GM12875 (cell line): ENCODE results near the gene NPR3.

Experiments
- H3K4me3 ChIP-seq: one replicate; pipeline ENCODE4 v1.5.1; 2011; ENCODE audit warnings: low read depth, low read length, control low read depth
- TF ChIP-seq, protein P1 (sequence below): IDR thresholded peaks from 2 replicates; pipeline ENCODE4 v1.5.1; 2011; ENCODE audit warnings: low read depth, mild to moderate bottlenecking, control low read depth, inconsistent platforms, low read length, moderate library complexity, borderline replicate concordance; ENCODE audit not compliant: insufficient read depth

Gene NPR3, protein sequence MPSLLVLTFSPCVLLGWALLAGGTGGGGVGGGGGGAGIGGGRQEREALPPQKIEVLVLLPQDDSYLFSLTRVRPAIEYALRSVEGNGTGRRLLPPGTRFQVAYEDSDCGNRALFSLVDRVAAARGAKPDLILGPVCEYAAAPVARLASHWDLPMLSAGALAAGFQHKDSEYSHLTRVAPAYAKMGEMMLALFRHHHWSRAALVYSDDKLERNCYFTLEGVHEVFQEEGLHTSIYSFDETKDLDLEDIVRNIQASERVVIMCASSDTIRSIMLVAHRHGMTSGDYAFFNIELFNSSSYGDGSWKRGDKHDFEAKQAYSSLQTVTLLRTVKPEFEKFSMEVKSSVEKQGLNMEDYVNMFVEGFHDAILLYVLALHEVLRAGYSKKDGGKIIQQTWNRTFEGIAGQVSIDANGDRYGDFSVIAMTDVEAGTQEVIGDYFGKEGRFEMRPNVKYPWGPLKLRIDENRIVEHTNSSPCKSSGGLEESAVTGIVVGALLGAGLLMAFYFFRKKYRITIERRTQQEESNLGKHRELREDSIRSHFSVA

DNA sequence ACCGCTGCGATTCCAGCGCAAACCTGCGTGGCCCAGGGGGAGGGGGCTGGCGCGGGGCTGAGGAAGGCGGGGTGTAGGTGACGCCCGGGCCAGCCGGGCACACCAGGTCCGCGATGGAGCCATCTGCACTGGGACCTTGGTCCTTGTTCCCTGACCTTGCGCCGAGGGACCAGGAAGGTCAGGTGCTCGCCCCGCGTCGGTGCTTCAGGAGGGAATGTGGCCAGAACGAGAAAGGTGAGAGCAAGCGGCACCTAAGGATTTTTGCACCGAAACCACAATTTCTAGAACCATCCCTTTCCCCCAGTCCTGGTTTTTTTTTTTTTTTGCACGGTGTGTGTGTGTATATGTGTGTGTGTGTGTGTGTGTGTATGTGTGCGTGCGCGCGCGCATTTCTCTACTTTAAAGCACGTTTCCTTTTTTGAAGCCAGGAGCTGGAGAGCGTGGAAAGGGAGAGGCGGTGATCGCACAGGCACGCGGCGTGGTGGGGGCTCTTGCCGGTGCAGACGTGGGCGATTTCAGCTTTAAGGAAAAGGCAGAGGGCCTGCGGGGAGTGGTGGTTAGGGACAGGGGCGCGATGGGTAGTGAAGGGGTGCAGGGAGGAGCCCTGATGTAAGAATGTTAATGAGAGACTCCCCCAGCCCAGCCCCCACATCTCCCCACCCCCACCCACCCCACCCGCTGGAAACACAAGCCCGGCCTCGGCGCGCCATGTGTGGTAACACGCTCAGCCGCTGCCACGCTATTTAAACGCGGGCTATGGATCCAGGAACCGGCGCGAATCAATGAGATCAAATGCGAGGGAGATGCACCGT is at the start of gene NPR3:
Gene NPR3, plus strand, starts transcription at position 772 of the 812 bp plus-strand sequence. CDS start 456 bp downstream, outside the sequence.
- peak within 1 kb of the TSS; percentile 46 for H3K4me3 ChIP-seq
- TF ChIP-seq, protein P1, sequence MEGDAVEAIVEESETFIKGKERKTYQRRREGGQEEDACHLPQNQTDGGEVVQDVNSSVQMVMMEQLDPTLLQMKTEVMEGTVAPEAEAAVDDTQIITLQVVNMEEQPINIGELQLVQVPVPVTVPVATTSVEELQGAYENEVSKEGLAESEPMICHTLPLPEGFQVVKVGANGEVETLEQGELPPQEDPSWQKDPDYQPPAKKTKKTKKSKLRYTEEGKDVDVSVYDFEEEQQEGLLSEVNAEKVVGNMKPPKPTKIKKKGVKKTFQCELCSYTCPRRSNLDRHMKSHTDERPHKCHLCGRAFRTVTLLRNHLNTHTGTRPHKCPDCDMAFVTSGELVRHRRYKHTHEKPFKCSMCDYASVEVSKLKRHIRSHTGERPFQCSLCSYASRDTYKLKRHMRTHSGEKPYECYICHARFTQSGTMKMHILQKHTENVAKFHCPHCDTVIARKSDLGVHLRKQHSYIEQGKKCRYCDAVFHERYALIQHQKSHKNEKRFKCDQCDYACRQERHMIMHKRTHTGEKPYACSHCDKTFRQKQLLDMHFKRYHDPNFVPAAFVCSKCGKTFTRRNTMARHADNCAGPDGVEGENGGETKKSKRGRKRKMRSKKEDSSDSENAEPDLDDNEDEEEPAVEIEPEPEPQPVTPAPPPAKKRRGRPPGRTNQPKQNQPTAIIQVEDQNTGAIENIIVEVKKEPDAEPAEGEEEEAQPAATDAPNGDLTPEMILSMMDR: no peak

DNA sequence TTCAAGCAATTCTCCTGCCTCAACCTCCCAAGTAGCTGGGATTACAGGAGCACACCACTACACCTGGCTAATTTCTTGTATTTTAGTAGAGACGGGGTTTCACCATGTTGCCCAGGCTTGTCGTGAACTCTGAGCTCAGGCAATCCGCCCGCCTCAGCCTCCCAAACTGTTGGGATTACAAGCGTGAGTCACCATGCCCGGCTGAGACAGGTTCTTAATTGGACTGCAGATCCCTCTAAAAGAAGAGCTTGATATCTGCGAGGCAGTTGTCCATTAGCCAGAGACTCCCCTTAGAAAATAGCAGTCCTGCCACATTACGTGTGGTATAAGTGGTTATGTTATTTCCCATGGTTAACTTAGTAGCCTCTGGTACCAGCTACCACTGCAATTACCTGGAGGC is 46.6 kb upstream of the NPR3 start:
- no peak overlapping the region for H3K4me3 ChIP-seq
- TF ChIP-seq, protein P1: no peak

DNA sequence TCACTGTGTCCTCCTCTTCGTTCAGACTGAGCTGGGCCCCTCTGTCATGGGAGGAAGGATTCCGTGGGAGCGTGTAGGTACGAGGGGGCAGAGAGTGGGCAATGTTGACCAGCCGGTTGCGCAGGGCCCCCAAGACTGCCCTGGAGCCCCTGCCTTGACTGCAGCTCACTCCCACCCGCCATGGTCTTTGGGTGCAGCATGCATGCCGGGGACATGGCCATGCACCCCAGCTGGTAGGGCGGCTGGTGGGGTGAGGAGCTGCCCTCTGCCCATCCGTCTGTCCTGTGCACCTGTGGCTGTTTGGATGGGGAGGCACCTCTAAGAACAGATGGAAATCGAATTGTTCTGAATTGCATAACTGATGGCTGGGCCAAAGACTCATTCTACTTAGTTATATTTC is 42.6 kb upstream of the NPR3 start:
- TF ChIP-seq, protein P1: no peak
- H3K4me3 ChIP-seq: no peak overlapping the region

DNA sequence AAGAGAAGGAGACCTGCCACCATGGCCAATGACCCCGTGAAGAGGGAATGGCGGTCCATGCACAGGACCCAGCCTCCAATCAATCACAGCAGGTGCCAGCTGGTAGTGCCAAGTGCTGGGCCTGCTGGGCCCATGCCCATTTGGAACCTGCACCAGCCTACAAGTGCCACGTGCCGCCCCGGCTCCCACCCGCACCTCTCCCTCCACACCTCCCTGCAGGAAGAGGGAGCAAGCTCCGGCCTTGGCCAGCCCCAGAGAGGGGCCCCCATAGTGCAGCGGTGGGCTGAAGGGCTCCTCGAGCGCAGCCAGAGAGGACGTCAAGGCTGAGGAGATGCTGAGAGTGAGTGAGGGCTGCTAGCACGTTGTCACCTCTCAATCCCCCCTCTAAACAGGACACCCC is 37.8 kb upstream of the NPR3 start:
- no peak overlapping the region for H3K4me3 ChIP-seq
- TF ChIP-seq, protein P1: no peak

DNA sequence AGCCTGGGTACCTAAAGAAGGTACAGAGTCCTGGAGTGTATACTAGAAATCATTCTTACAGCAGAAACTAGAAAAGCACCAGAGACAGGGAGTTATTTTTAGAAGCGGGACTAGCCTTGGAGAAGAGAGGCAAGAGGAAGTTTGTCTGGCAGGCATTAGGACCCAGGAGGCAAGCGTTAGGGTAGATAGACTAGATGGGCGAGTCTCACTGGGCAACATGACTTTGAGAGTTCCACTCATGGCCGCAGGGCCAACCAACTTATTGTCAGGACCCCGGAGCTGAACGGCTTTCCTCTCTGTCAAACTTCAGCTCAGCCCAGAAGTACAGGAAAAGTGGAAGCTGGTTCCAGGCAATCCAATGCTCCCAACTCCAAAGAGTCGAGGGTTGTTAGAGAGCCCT is 34.1 kb upstream of the NPR3 start:
- H3K4me3 ChIP-seq: no peak overlapping the region
- TF ChIP-seq, protein P1: no peak

DNA sequence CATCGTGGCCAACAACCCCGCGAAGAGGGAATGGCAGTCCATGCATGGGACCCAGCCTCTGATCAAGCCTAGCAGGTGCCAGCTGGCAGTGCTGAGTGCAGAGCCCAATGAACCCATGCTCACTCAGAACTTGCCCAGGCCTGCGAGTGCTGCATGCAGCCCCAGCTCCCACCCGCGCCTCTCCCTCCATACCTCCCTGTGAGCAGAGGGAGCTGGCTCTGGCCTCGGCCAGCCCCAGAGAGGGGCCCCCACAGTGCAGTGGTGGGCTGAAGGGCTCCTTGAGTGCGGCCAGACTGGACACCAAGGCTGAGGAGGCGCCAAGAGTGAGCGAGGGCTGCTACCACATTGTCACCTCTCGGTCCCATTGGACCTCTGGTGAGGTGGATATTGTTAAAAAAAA is 32.6 kb upstream of the NPR3 start:
- no peak overlapping the region for H3K4me3 ChIP-seq
- TF ChIP-seq, protein P1: no peak
